HEK293 (cell line): ENCODE data around the gene CAMK1.

Experiments
- INSM2 ChIP-seq: fragments of 450-650 bp; formaldehyde crosslinking; IDR thresholded peaks from 2 replicates; pipeline ENCODE4 v1.5.1; 2016; ENCODE audit warnings: missing biosample characterization, missing genetic modification characterization
- OSR2 ChIP-seq: fragments of 450-650 bp; formaldehyde crosslinking; IDR thresholded peaks from 2 replicates; pipeline ENCODE4 v1.5.1; 2016; ENCODE audit warnings: missing biosample characterization, missing genetic modification characterization
- OVOL3 ChIP-seq: fragments of 450-650 bp; formaldehyde crosslinking; IDR thresholded peaks from 2 replicates; pipeline ENCODE4 v1.5.1; 2016; ENCODE audit warnings: missing biosample characterization, missing genetic modification characterization
- REPIN1 ChIP-seq: fragments of 450-650 bp; formaldehyde crosslinking; IDR thresholded peaks from 2 replicates; pipeline ENCODE4 v1.5.1; 2017; ENCODE audit warnings: missing biosample characterization, missing genetic modification characterization, low read depth
- SALL2 ChIP-seq: fragments of 450-650 bp; formaldehyde crosslinking; IDR thresholded peaks from 2 replicates; pipeline ENCODE4 v1.5.0; 2017; ENCODE audit warnings: missing biosample characterization, mild to moderate bottlenecking, missing genetic modification characterization, borderline replicate concordance
- WT1 ChIP-seq: fragments of 450-650 bp; formaldehyde crosslinking; IDR thresholded peaks from 2 replicates; pipeline ENCODE4 v1.5.1; 2016; ENCODE audit warnings: missing biosample characterization, missing genetic modification characterization
- ZBTB21 ChIP-seq: fragments of 450-650 bp; formaldehyde crosslinking; IDR thresholded peaks from 2 replicates; pipeline ENCODE4 v1.5.1; 2017; ENCODE audit warnings: missing biosample characterization, missing genetic modification characterization
- ZFP3 ChIP-seq: fragments of 450-650 bp; formaldehyde crosslinking; IDR thresholded peaks from 2 replicates; pipeline ENCODE4 v1.5.1; 2016; ENCODE audit warnings: low read depth, missing biosample characterization, missing genetic modification characterization
- ZFP41 ChIP-seq: fragments of 450-650 bp; formaldehyde crosslinking; IDR thresholded peaks from 2 replicates; pipeline ENCODE4 v1.5.1; 2016; ENCODE audit warnings: missing biosample characterization, missing genetic modification characterization, borderline replicate concordance
- ZFP69B ChIP-seq: fragments of 450-650 bp; formaldehyde crosslinking; IDR thresholded peaks from 2 replicates; pipeline ENCODE4 v1.5.1; 2016; ENCODE audit warnings: missing biosample characterization, missing genetic modification characterization
- ZNF112 ChIP-seq: fragments of 450-650 bp; formaldehyde crosslinking; IDR thresholded peaks from 2 replicates; pipeline ENCODE4 v1.5.0; 2017; ENCODE audit warnings: missing biosample characterization, missing genetic modification characterization
- ZNF169 ChIP-seq: fragments of 450-650 bp; formaldehyde crosslinking; IDR thresholded peaks from 2 replicates; pipeline ENCODE4 v1.5.1; 2016; ENCODE audit warnings: missing biosample characterization, missing genetic modification characterization
- ZNF24 ChIP-seq: fragments of 450-650 bp; formaldehyde crosslinking; IDR thresholded peaks from 2 replicates; pipeline ENCODE4 v1.5.1; 2016; ENCODE audit warnings: missing biosample characterization, missing genetic modification characterization
- ZNF311 ChIP-seq: fragments of 450-650 bp; formaldehyde crosslinking; IDR thresholded peaks from 2 replicates; pipeline ENCODE4 v1.5.1; 2017; ENCODE audit warnings: missing biosample characterization, missing genetic modification characterization, borderline replicate concordance
- ZNF394 ChIP-seq: fragments of 450-650 bp; formaldehyde crosslinking; IDR thresholded peaks from 2 replicates; pipeline ENCODE4 v1.5.1; 2016; ENCODE audit warnings: missing biosample characterization, missing genetic modification characterization, mild to moderate bottlenecking, moderate library complexity, borderline replicate concordance
- ZNF426 ChIP-seq: fragments of 450-650 bp; formaldehyde crosslinking; IDR thresholded peaks from 2 replicates; pipeline ENCODE4 v1.5.1; 2017; ENCODE audit warnings: missing biosample characterization, missing genetic modification characterization, mild to moderate bottlenecking, inconsistent platforms, moderate library complexity
- ZNF530 ChIP-seq: fragments of 450-650 bp; formaldehyde crosslinking; IDR thresholded peaks from 2 replicates; pipeline ENCODE4 v1.5.1; 2016; ENCODE audit warnings: low read depth, missing biosample characterization, missing genetic modification characterization
- ZNF544 ChIP-seq: fragments of 450-650 bp; formaldehyde crosslinking; IDR thresholded peaks from 2 replicates; pipeline ENCODE4 v1.5.0; 2017; ENCODE audit warnings: missing biosample characterization, missing genetic modification characterization
- ZNF596 ChIP-seq: fragments of 450-650 bp; IDR thresholded peaks from 2 replicates; pipeline ENCODE4 v1.5.0; 2018; ENCODE audit warnings: missing biosample characterization, mild to moderate bottlenecking, missing genetic modification characterization, moderate library complexity
- ZNF610 ChIP-seq: fragments of 450-650 bp; formaldehyde crosslinking; IDR thresholded peaks from 2 replicates; pipeline ENCODE4 v1.5.1; 2016; ENCODE audit warnings: missing biosample characterization, missing genetic modification characterization, borderline replicate concordance
- ZNF677 ChIP-seq: fragments of 450-650 bp; IDR thresholded peaks from 2 replicates; pipeline ENCODE4 v1.5.0; 2018; ENCODE audit warnings: missing biosample characterization, mild to moderate bottlenecking, missing genetic modification characterization, moderate library complexity
- ZNF785 ChIP-seq: fragments of 450-650 bp; formaldehyde crosslinking; IDR thresholded peaks from 2 replicates; pipeline ENCODE4 v1.5.1; 2016; ENCODE audit warnings: missing biosample characterization, missing genetic modification characterization
- ZNF791 ChIP-seq: fragments of 450-650 bp; formaldehyde crosslinking; IDR thresholded peaks from 2 replicates; pipeline ENCODE4 v1.5.1; 2016; ENCODE audit warnings: missing biosample characterization, missing genetic modification characterization
- ZNF830 ChIP-seq: fragments of 450-650 bp; IDR thresholded peaks from 2 replicates; pipeline ENCODE4 v1.5.0; 2018; ENCODE audit warnings: missing biosample characterization, missing genetic modification characterization, low read depth, mild to moderate bottlenecking, moderate library complexity
- TF ChIP-seq, protein P1 (sequence below): fragments of 450-650 bp; formaldehyde crosslinking; optimal IDR thresholded peaks from 2 replicates; pipeline ENCODE3; 2016; ENCODE audit warnings: missing biosample characterization, mild to moderate bottlenecking, missing genetic modification characterization
- TF ChIP-seq, protein P2 (sequence below): fragments of 450-650 bp; formaldehyde crosslinking; conservative IDR thresholded peaks from 2 replicates; pipeline ENCODE4 v1.5.1; 2016; ENCODE audit warnings: low read depth, missing biosample characterization, missing genetic modification characterization
- TF ChIP-seq, protein P3 (sequence below): fragments of 450-650 bp; formaldehyde crosslinking; IDR thresholded peaks from 2 replicates; pipeline ENCODE4 v1.5.1; 2016; ENCODE audit warnings: missing biosample characterization, missing genetic modification characterization
- TF ChIP-seq, protein P4 (sequence below): fragments of 450-650 bp; formaldehyde crosslinking; IDR thresholded peaks from 2 replicates; pipeline ENCODE4 v1.5.1; 2017; ENCODE audit warnings: missing biosample characterization, missing genetic modification characterization

CAMK1 gene

GRCh38 chr3:9749645-9750555 lies 19.8 kb downstream of the CAMK1 start, which contains the start of gene OGG1 (continued):
- TF ChIP-seq ZNF544 (tag by site-specific recombination) (no peak), SALL2 (tag by site-specific recombination) (no peak), ZNF610 (tag by site-specific recombination) (peak; percentile 79; the same call in 1 of the 2 replicates), ZNF530 (tag by site-specific recombination) (no peak), OSR2 (no peak), ZFP3 (tag by site-specific recombination) (peak; percentile 27; the same call in 1 of the 2 replicates), ZNF830 (tag by site-specific recombination) (no peak), OVOL3 (tag by site-specific recombination) (no peak; the same call in 1 of the 2 replicates), ZBTB21 (no peak), INSM2 (tag by site-specific recombination) (peak; percentile 32; the same call in 1 of the 2 replicates), ZNF24 (peak; percentile 42; the same call in 1 of the 2 replicates), ZFP69B (tag by site-specific recombination) (peak; percentile 30; the same call in 1 of the 2 replicates), WT1 (0 out of 2 replicates have a peak, but pooled peaks have one; percentile 32), ZNF791 (tag by site-specific recombination) (no peak), ZNF785 (tag by site-specific recombination) (no peak), ZNF426 (no peak), ZNF112 (tag by site-specific recombination) (no peak), ZNF311 (tag by site-specific recombination) (no peak), ZNF169 (tag by site-specific recombination) (no peak), ZNF677 (no peak), REPIN1 (tag by site-specific recombination) (no peak; the same call in 1 of the 2 replicates), ZNF596 (no peak), ZFP41 (no peak), ZNF394 (peak; percentile 34; the same call in 1 of the 2 replicates)
- TF ChIP-seq, protein P1, sequence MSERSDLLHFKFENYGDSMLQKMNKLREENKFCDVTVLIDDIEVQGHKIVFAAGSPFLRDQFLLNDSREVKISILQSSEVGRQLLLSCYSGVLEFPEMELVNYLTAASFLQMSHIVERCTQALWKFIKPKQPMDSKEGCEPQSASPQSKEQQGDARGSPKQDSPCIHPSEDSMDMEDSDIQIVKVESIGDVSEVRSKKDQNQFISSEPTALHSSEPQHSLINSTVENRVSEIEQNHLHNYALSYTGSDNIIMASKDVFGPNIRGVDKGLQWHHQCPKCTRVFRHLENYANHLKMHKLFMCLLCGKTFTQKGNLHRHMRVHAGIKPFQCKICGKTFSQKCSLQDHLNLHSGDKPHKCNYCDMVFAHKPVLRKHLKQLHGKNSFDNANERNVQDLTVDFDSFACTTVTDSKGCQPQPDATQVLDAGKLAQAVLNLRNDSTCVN (tag by site-specific recombination) = peak; percentile 85
- TF ChIP-seq, protein P2, sequence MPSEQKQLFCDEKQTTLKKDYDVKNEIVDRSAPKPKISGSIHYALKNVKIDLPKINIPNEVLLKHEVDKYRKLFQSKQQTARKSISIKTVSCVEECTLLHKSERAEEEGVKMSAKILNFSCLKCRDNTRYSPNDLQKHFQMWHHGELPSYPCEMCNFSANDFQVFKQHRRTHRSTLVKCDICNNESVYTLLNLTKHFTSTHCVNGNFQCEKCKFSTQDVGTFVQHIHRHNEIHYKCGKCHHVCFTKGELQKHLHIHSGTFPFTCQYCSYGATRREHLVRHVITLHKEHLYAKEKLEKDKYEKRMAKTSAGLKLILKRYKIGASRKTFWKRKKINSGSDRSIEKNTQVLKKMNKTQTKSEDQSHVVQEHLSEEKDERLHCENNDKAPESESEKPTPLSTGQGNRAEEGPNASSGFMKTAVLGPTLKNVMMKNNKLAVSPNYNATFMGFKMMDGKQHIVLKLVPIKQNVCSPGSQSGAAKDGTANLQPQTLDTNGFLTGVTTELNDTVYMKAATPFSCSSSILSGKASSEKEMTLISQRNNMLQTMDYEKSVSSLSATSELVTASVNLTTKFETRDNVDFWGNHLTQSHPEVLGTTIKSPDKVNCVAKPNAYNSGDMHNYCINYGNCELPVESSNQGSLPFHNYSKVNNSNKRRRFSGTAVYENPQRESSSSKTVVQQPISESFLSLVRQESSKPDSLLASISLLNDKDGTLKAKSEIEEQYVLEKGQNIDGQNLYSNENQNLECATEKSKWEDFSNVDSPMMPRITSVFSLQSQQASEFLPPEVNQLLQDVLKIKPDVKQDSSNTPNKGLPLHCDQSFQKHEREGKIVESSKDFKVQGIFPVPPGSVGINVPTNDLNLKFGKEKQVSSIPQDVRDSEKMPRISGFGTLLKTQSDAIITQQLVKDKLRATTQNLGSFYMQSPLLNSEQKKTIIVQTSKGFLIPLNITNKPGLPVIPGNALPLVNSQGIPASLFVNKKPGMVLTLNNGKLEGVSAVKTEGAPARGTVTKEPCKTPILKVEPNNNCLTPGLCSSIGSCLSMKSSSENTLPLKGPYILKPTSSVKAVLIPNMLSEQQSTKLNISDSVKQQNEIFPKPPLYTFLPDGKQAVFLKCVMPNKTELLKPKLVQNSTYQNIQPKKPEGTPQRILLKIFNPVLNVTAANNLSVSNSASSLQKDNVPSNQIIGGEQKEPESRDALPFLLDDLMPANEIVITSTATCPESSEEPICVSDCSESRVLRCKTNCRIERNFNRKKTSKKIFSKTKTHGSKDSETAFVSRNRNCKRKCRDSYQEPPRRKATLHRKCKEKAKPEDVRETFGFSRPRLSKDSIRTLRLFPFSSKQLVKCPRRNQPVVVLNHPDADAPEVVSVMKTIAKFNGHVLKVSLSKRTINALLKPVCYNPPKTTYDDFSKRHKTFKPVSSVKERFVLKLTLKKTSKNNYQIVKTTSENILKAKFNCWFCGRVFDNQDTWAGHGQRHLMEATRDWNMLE (tag by site-specific recombination) = no peak
- TF ChIP-seq, protein P3, sequence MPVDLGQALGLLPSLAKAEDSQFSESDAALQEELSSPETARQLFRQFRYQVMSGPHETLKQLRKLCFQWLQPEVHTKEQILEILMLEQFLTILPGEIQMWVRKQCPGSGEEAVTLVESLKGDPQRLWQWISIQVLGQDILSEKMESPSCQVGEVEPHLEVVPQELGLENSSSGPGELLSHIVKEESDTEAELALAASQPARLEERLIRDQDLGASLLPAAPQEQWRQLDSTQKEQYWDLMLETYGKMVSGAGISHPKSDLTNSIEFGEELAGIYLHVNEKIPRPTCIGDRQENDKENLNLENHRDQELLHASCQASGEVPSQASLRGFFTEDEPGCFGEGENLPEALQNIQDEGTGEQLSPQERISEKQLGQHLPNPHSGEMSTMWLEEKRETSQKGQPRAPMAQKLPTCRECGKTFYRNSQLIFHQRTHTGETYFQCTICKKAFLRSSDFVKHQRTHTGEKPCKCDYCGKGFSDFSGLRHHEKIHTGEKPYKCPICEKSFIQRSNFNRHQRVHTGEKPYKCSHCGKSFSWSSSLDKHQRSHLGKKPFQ = no peak
- TF ChIP-seq, protein P4, sequence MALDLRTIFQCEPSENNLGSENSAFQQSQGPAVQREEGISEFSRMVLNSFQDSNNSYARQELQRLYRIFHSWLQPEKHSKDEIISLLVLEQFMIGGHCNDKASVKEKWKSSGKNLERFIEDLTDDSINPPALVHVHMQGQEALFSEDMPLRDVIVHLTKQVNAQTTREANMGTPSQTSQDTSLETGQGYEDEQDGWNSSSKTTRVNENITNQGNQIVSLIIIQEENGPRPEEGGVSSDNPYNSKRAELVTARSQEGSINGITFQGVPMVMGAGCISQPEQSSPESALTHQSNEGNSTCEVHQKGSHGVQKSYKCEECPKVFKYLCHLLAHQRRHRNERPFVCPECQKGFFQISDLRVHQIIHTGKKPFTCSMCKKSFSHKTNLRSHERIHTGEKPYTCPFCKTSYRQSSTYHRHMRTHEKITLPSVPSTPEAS (tag by site-specific recombination) = no peak
